Neuron (in vitro differentiated cells): ENCODE results near the gene GCNT3.

Experiments
- H2AFZ ChIP-seq: one replicate; pipeline ENCODE4 v1.6.1; 2013; ENCODE audit warnings: low read depth, mild to moderate bottlenecking, inconsistent platforms, low read length, moderate library complexity
- H3K27me3 ChIP-seq: one replicate; pipeline ENCODE4 v1.6.1; 2013; ENCODE audit warnings: low read length; ENCODE audit not compliant: insufficient read depth
- H3K36me3 ChIP-seq: one replicate; pipeline ENCODE4 v1.6.1; 2013; ENCODE audit warnings: low read length; ENCODE audit not compliant: insufficient read depth
- H3K4me1 ChIP-seq: one replicate; pipeline ENCODE4 v1.6.1; 2013; ENCODE audit warnings: low read length; ENCODE audit not compliant: insufficient read depth
- H3K4me3 ChIP-seq: 2 replicates; pipeline ENCODE4 v1.5.1; 2013; ENCODE audit warnings: mild to moderate bottlenecking, low read length, moderate library complexity
- H3K9me3 ChIP-seq: one replicate; pipeline ENCODE4 v1.6.1; 2013; ENCODE audit warnings: low read length

The GCNT3 gene

GRCh38 chr15:59611276-59612260 is at the start of gene GCNT3:
TSS of gene GCNT3 (plus strand) at chr15:59611783. CDS start at chr15:59618239, 6,456 bp downstream.
- Histone ChIP-seq H3K4me3 (no peak within 1 kb of the TSS), H2AFZ (no peak within 1 kb of the TSS), H3K4me1 (peaks cover 8% of the 10 kb centered on the region), H3K9me3 (no peaks in the 10 kb centered on the region), H3K36me3 (no peaks in the 10 kb centered on the region), H3K27me3 (peaks cover 5% of the 10 kb centered on the region)

GRCh38 chr15:59562448-59563186 is 49.0 kb upstream of the GCNT3 start:
- H3K9me3 ChIP-seq, result peaks cover 2% of the 10 kb centered on the region
- H2AFZ ChIP-seq, result no peak overlapping the region
- no peak overlapping the region for H3K4me3 ChIP-seq
- no peaks in the 10 kb centered on the region for H3K36me3 ChIP-seq
- no peaks in the 10 kb centered on the region for H3K27me3 ChIP-seq
- no peaks in the 10 kb centered on the region for H3K4me1 ChIP-seq

GRCh38 chr15:59565299-59565698 is 46.3 kb upstream of the GCNT3 start:
- H3K9me3 ChIP-seq, result peaks cover 2% of the 10 kb centered on the region
- H2AFZ ChIP-seq, result no peak overlapping the region
- H3K4me1 ChIP-seq, result no peaks in the 10 kb centered on the region
- H3K27me3 ChIP-seq, result no peaks in the 10 kb centered on the region
- no peak overlapping the region for H3K4me3 ChIP-seq
- H3K36me3 ChIP-seq, result no peaks in the 10 kb centered on the region

GRCh38 chr15:59567324-59567723 is 44.3 kb upstream of the GCNT3 start:
- peaks cover 2% of the 10 kb centered on the region for H3K9me3 ChIP-seq
- H3K4me1 ChIP-seq, result no peaks in the 10 kb centered on the region
- no peaks in the 10 kb centered on the region for H3K27me3 ChIP-seq
- no peak overlapping the region for H3K4me3 ChIP-seq
- no peak overlapping the region for H2AFZ ChIP-seq
- no peaks in the 10 kb centered on the region for H3K36me3 ChIP-seq

GRCh38 chr15:59569477-59569876 is 42.1 kb upstream of the GCNT3 start:
- Histone ChIP-seq H3K4me1 (no peaks in the 10 kb centered on the region), H3K4me3 (no peak overlapping the region)

GRCh38 chr15:59570315-59570714 is 41.3 kb upstream of the GCNT3 start:
- H3K9me3 ChIP-seq, result peaks cover 2% of the 10 kb centered on the region
- no peaks in the 10 kb centered on the region for H3K4me1 ChIP-seq
- no peaks in the 10 kb centered on the region for H3K27me3 ChIP-seq
- H2AFZ ChIP-seq, result no peak overlapping the region
- no peak overlapping the region for H3K4me3 ChIP-seq
- no peaks in the 10 kb centered on the region for H3K36me3 ChIP-seq

More at GRCh38 chr15:59569477-59569876, 42.1 kb upstream of the GCNT3 start:
- Histone ChIP-seq H3K27me3 (no peaks in the 10 kb centered on the region), H3K9me3 (peaks cover 2% of the 10 kb centered on the region), H2AFZ (no peak overlapping the region), H3K36me3 (no peaks in the 10 kb centered on the region)

GRCh38 chr15:59571606-59572005 is 40.0 kb upstream of the GCNT3 start:
- Histone ChIP-seq H3K4me3 (no peak overlapping the region), H3K27me3 (no peaks in the 10 kb centered on the region), H3K9me3 (no peaks in the 10 kb centered on the region), H3K4me1 (no peaks in the 10 kb centered on the region), H3K36me3 (no peaks in the 10 kb centered on the region), H2AFZ (no peak overlapping the region)

GRCh38 chr15:59583088-59583487 is 28.5 kb upstream of the GCNT3 start:
- Histone ChIP-seq H2AFZ (no peak overlapping the region), H3K9me3 (no peaks in the 10 kb centered on the region), H3K36me3 (no peaks in the 10 kb centered on the region), H3K4me1 (no peaks in the 10 kb centered on the region), H3K4me3 (no peak overlapping the region), H3K27me3 (no peaks in the 10 kb centered on the region)

- H2AFZ ChIP-seq, result no peak overlapping the region
- no peak overlapping the region for H3K4me3 ChIP-seq
- no peaks in the 10 kb centered on the region for H3K9me3 ChIP-seq
- H3K36me3 ChIP-seq, result no peaks in the 10 kb centered on the region
- H3K4me1 ChIP-seq, result no peaks in the 10 kb centered on the region
- no peaks in the 10 kb centered on the region for H3K27me3 ChIP-seq
Observed at GRCh38 chr15:59587085-59587826, 24.3 kb upstream of the GCNT3 start.

- no peak overlapping the region for H3K4me3 ChIP-seq
- no peaks in the 10 kb centered on the region for H3K4me1 ChIP-seq
- H2AFZ ChIP-seq, result no peak overlapping the region
- H3K9me3 ChIP-seq, result no peaks in the 10 kb centered on the region
- H3K27me3 ChIP-seq, result no peaks in the 10 kb centered on the region
- H3K36me3 ChIP-seq, result no peaks in the 10 kb centered on the region
Observed at GRCh38 chr15:59590027-59590426, 21.6 kb upstream of the GCNT3 start.

- no peaks in the 10 kb centered on the region for H3K9me3 ChIP-seq
- no peaks in the 10 kb centered on the region for H3K4me1 ChIP-seq
- H3K36me3 ChIP-seq, result no peaks in the 10 kb centered on the region
- no peak overlapping the region for H3K4me3 ChIP-seq
- no peak overlapping the region for H2AFZ ChIP-seq
- H3K27me3 ChIP-seq, result no peaks in the 10 kb centered on the region
Observed at GRCh38 chr15:59591356-59591755, 20.2 kb upstream of the GCNT3 start.

- Histone ChIP-seq H3K27me3 (no peaks in the 10 kb centered on the region), H3K4me3 (no peak overlapping the region), H3K4me1 (no peaks in the 10 kb centered on the region), H2AFZ (no peak overlapping the region), H3K9me3 (no peaks in the 10 kb centered on the region), H3K36me3 (no peaks in the 10 kb centered on the region)
Observed at GRCh38 chr15:59594493-59594942, 17.1 kb upstream of the GCNT3 start.
